ENCODE data around the gene PTOV1. TPM values are rescaled to one million over a fixed set of nuclear protein-coding genes. Genes with fewer than 3 reads are reported as not detected.

PTOV1 gene
- total and polyA plus RNA-seq, 12 donors: 67.8 to 220 (median 91.4) TPM

DNA sequence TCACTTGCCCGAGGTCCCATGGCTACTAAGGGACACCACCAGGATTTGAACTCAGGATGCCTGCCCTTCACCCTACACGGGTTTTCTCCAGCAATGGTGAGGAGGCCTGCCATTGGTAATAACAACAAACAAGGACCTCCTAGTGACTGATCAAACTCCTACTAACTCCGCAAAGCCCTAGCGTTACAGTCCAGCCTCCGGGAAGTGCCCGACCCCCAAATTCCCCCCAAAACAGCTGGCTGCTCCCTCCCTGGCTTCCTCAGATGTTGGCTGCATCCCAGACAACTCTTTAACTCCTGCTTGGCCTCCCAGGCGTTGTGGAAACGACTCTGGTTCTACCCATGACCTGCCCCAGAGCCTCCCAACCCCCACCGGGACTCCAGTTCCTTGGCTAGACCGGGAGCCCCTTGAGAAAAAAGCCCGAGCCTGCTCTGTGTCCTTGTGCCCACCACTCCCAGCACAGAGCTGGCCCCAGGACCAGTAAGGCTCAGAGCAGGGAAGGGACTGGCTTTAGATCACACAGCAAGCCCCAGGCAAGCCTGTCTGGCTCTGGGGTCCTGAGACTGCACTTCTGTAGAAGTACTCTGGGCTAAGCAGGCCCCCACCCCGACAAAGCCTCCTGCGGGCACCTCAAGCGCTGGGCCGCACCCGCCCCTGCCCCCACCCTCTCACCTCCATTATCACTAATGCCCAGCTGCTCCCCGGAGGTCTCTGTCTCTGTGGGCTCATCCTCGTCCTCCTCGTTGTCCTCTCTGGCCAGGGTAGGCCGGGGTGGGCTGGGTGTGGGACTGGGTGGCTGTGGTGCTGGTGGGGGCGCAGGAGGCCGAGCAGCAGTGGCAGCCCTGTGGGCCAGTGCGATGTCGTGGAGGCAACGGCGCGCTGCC lies 21.5 kb downstream of the PTOV1 start:
- no peak for DNase-seq
- no peak for ATAC-seq
- 87% methylated on average over 27 of the region's 27 CpGs for WGBS, 2 donors
- Histone ChIP-seq H3K4me1 (peaks cover 13 to 51% (median 38%) of the 10 kb centered on the region in 9 donors), H3K27ac (no peak overlapping the region), H3K27me3 (no peaks in the 10 kb centered on the region), H3K4me3 (no peak overlapping the region), H3K36me3 (peaks cover 0 to 25% (median 4%) of the 10 kb centered on the region in 9 donors), H3K9me3 (no peaks in the 10 kb centered on the region)
- intact Hi-C loops (cut with DNase I): no loop called here
- TF ChIP-seq CTCF (IDR thresholded peaks at IDR 0.05): no peak

GRCh38 chr19:49873129-49873521 lies 22.2 kb downstream of the PTOV1 start:
- H3K4me3 ChIP-seq: no peak overlapping the region
- peaks cover 13 to 47% (median 36%) of the 10 kb centered on the region in 9 donors for H3K4me1 ChIP-seq
- no peak overlapping the region for H3K27ac ChIP-seq
- intact Hi-C loops (cut with DNase I): no loop called here
- H3K36me3 ChIP-seq: peaks cover 0 to 25% (median 4%) of the 10 kb centered on the region in 9 donors
- 96 to 97% methylated on average over 16 to 29 of the region's 29 CpGs for WGBS, 2 donors
- no peak for TF ChIP-seq CTCF (IDR thresholded peaks at IDR 0.05)
- H3K9me3 ChIP-seq: no peaks in the 10 kb centered on the region
- H3K27me3 ChIP-seq: no peaks in the 10 kb centered on the region
- DNase-seq: no peak
- ATAC-seq: no peak

DNA sequence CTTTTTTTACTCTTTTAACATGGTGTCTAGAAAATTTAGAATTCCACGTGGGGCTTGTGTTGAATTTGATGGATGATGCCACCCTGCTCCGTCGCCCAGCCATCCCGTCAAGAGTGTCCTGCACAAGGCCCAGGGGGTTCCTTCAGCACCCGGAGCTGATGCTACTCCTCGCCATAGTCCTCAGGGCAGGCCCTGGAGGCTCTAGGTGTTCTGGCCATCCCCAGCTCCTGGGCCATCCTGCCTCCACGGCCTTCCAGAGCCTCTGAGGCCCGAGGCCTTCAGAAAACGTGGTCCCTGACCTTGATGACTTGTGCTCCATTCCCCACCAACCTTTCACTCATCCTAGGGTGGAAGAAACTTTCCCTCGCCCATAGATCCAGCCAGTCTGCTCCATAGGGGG lies 22.9 kb downstream of the PTOV1 start:
- DNase-seq (no peak), ATAC-seq (no peak)
- Histone ChIP-seq H3K27me3 (no peaks in the 10 kb centered on the region), H3K36me3 (peaks cover 0 to 29% (median 6%) of the 10 kb centered on the region in 9 donors), H3K27ac (no peak overlapping the region), H3K9me3 (no peaks in the 10 kb centered on the region), H3K4me3 (no peak overlapping the region), H3K4me1 (peaks cover 15 to 47% (median 35%) of the 10 kb centered on the region in 9 donors)
- no peak for TF ChIP-seq CTCF (IDR thresholded peaks at IDR 0.05)
- intact Hi-C loops (cut with DNase I): no loop called here
- WGBS, 2 donors: 87 to 89% methylated on average over 10 of the region's 10 CpGs

- TF ChIP-seq CTCF (IDR thresholded peaks at IDR 0.05): no peak
- H3K36me3 ChIP-seq: peaks cover 0 to 37% (median 14%) of the 10 kb centered on the region in 9 donors
- no peaks in the 10 kb centered on the region for H3K9me3 ChIP-seq
- no peak overlapping the region for H3K4me3 ChIP-seq
- no peaks in the 10 kb centered on the region for H3K27me3 ChIP-seq
- intact Hi-C loops (cut with DNase I): loop anchor here in 3 of 10 donors (5.0 kb wide), 3 partner anchors 107 to 377 kb away; partner anchors contain the start of genes AP2A1 (in 2 of the 3), PRMT1 (in 1 of the 3) and RPS11 (in 1 of the 3)
- H3K27ac ChIP-seq: peak overlapping the region in 1 of 10 donors; percentile 98
- 93 to 96% methylated on average over 11 of the region's 11 CpGs for WGBS, 2 donors
- DNase-seq (no peak), ATAC-seq (no peak)
- peaks cover 12 to 48% (median 35%) of the 10 kb centered on the region in 9 donors for H3K4me1 ChIP-seq
These were observed 23.7 kb downstream of the PTOV1 start for GRCh38 chr19:49874503-49875157.

Data from heart right ventricle (tissue), 16 donors.